ENCODE data around the gene KIF27.

The KIF27 gene

GRCh38 chr9:83800236-83801033, 120.8 kb downstream of the KIF27 start:
- DNase-seq, result no peak

- no peak for DNase-seq
Measured at GRCh38 chr9:83794051-83794450, 127.2 kb downstream of the KIF27 start.

GRCh38 chr9:83792746-83793145, 128.5 kb downstream of the KIF27 start:
- DNase-seq, result no peak

Data from NCI-H1417 treated with DMSO at 0.1 percent for 48 hours (cell line).